Measurements from ENCODE around the gene EXPH5.
A peak's percentile ranks its signal among the peaks of the same experiment; 100 is the strongest.

Gene EXPH5

GRCh38 chr11:108597736-108598355 is 4.3 kb upstream of the EXPH5 start:
- H3K4me2 ChIP-seq (ENCODE audit: low read length, poor library complexity, severe bottlenecking) = no peak overlapping the region
- 89% methylated on average over 1 of the region's 5 CpGs for WGBS
- no peak overlapping the region for H3K27ac ChIP-seq (ENCODE audit: low read length, poor library complexity, severe bottlenecking)
- H3K79me1 ChIP-seq (replicated peaks; ENCODE audit: low read length, poor library complexity, severe bottlenecking) = no peaks in the 10 kb centered on the region
- no peaks in the 10 kb centered on the region for H3K9me3 ChIP-seq (ENCODE audit: control insufficient read depth, low read length)
- peaks cover 5% of the 10 kb centered on the region for H3K4me1 ChIP-seq (ENCODE audit: control insufficient read depth, insufficient read depth, low read depth, low read length)
- peaks cover 0 to 39% of the 10 kb centered on the region in 2 experiments for H3K27me3 ChIP-seq (ENCODE audit: control insufficient read depth in 1 of 2, insufficient read depth in 1 of 2, low read length in 2 of 2)
- peak; percentile 18 for DNase-seq
- H3K23ac ChIP-seq (ENCODE audit: low read length in 2 of 2) = no peak overlapping the region
- no peaks in the 10 kb centered on the region for H3K36me3 ChIP-seq (ENCODE audit: control insufficient read depth in 1 of 2, insufficient read depth in 2 of 2, low read depth in 1 of 2, low read length in 2 of 2)
- no peak overlapping the region for H2BK5ac ChIP-seq (ENCODE audit: low read depth, low read length, poor library complexity, severe bottlenecking)
- H2AFZ ChIP-seq (ENCODE audit: low read depth, low read length) = no peak overlapping the region
- H2AK5ac ChIP-seq (ENCODE audit: low read length, severe bottlenecking) = peak overlapping the region; percentile 75
- no peak overlapping the region for H2BK15ac ChIP-seq (ENCODE audit: low read depth, poor library complexity, severe bottlenecking)
- no peak overlapping the region for H3K18ac ChIP-seq (ENCODE audit: low read depth in 1 of 2, low read length in 2 of 2)
- H3K14ac ChIP-seq (ENCODE audit: low read length in 2 of 2) = no peak overlapping the region
- no peak overlapping the region for H4K91ac ChIP-seq (ENCODE audit: low read length)
- H3K4ac ChIP-seq (ENCODE audit: low read depth in 1 of 2, low read length in 2 of 2) = no peak overlapping the region
- H2BK120ac ChIP-seq (ENCODE audit: low read depth, low read length) = no peak overlapping the region
- H2BK12ac ChIP-seq (ENCODE audit: low read length in 2 of 2) = no peak overlapping the region
- H3K4me3 ChIP-seq (ENCODE audit: insufficient read depth in 1 of 2, low read depth in 1 of 2, low read length in 2 of 2) = no peak overlapping the region
- no peak overlapping the region for H4K8ac ChIP-seq (ENCODE audit: low read length)
- H3K9ac ChIP-seq (ENCODE audit: low read length) = no peak overlapping the region

- 50% methylated on average over 2 of the region's 2 CpGs for WGBS
- no peak overlapping the region for H3K18ac ChIP-seq (ENCODE audit: low read depth in 1 of 2, low read length in 2 of 2)
Observed at GRCh38 chr11:108596701-108597100, 3.1 kb upstream of the EXPH5 start.

GRCh38 chr11:108593923-108594434 is 411 bp upstream of the EXPH5 start:
- peak overlapping the region in 1 of 2 experiments; percentile 80 for H3K4me3 ChIP-seq (ENCODE audit: insufficient read depth in 1 of 2, low read depth in 1 of 2, low read length in 2 of 2)
- H2BK5ac ChIP-seq (ENCODE audit: low read depth, low read length, poor library complexity, severe bottlenecking) = no peak overlapping the region
- H3K4me2 ChIP-seq (ENCODE audit: low read length, poor library complexity, severe bottlenecking) = peak overlapping the region; percentile 81
- H2BK120ac ChIP-seq (ENCODE audit: low read depth, low read length) = no peak overlapping the region
- no peak for DNase-seq
- H3K23ac ChIP-seq (ENCODE audit: low read length in 2 of 2) = no peak overlapping the region
- 16% methylated on average over 4 of the region's 5 CpGs for WGBS
- no peak overlapping the region for H2BK12ac ChIP-seq (ENCODE audit: low read length in 2 of 2)
- H3K4me1 ChIP-seq (ENCODE audit: control insufficient read depth, insufficient read depth, low read depth, low read length) = peaks cover 5% of the 10 kb centered on the region
- peaks cover 2% of the 10 kb centered on the region for H3K79me1 ChIP-seq (replicated peaks; ENCODE audit: low read length, poor library complexity, severe bottlenecking)
- H3K27ac ChIP-seq (ENCODE audit: low read length, poor library complexity, severe bottlenecking) = no peak overlapping the region
- no peak overlapping the region for H2AFZ ChIP-seq (ENCODE audit: low read depth, low read length)
- H3K27me3 ChIP-seq (ENCODE audit: control insufficient read depth in 1 of 2, insufficient read depth in 1 of 2, low read length in 2 of 2) = peaks cover 0 to 55% of the 10 kb centered on the region in 2 experiments
- H2BK15ac ChIP-seq (ENCODE audit: low read depth, poor library complexity, severe bottlenecking) = no peak overlapping the region
- no peak overlapping the region for H4K91ac ChIP-seq (ENCODE audit: low read length)
- H4K8ac ChIP-seq (ENCODE audit: low read length) = no peak overlapping the region
- H3K18ac ChIP-seq (ENCODE audit: low read depth in 1 of 2, low read length in 2 of 2) = no peak overlapping the region
- no peak overlapping the region for H2AK5ac ChIP-seq (ENCODE audit: low read length, severe bottlenecking)
- no peaks in the 10 kb centered on the region for H3K9me3 ChIP-seq (ENCODE audit: control insufficient read depth, low read length)
- H3K9ac ChIP-seq (ENCODE audit: low read length) = no peak overlapping the region
- H3K14ac ChIP-seq (ENCODE audit: low read length in 2 of 2) = no peak overlapping the region
- no peak overlapping the region for H3K4ac ChIP-seq (ENCODE audit: low read depth in 1 of 2, low read length in 2 of 2)
- H3K36me3 ChIP-seq (ENCODE audit: control insufficient read depth in 1 of 2, insufficient read depth in 2 of 2, low read depth in 1 of 2, low read length in 2 of 2) = no peaks in the 10 kb centered on the region

More at GRCh38 chr11:108596701-108597100, 3.1 kb upstream of the EXPH5 start:
- Histone ChIP-seq H3K4me3 (ENCODE audit: insufficient read depth in 1 of 2, low read depth in 1 of 2, low read length in 2 of 2) (no peak overlapping the region), H3K9me3 (ENCODE audit: control insufficient read depth, low read length) (no peaks in the 10 kb centered on the region), H2BK120ac (ENCODE audit: low read depth, low read length) (no peak overlapping the region), H2AFZ (ENCODE audit: low read depth, low read length) (no peak overlapping the region), H3K79me1 (replicated peaks; ENCODE audit: low read length, poor library complexity, severe bottlenecking) (peaks cover 2% of the 10 kb centered on the region), H3K27ac (ENCODE audit: low read length, poor library complexity, severe bottlenecking) (no peak overlapping the region), H3K9ac (ENCODE audit: low read length) (no peak overlapping the region), H3K14ac (ENCODE audit: low read length in 2 of 2) (no peak overlapping the region), H3K36me3 (ENCODE audit: control insufficient read depth in 1 of 2, insufficient read depth in 2 of 2, low read depth in 1 of 2, low read length in 2 of 2) (no peaks in the 10 kb centered on the region), H2BK5ac (ENCODE audit: low read depth, low read length, poor library complexity, severe bottlenecking) (no peak overlapping the region), H3K4ac (ENCODE audit: low read depth in 1 of 2, low read length in 2 of 2) (no peak overlapping the region), H2BK12ac (ENCODE audit: low read length in 2 of 2) (no peak overlapping the region), H3K4me2 (ENCODE audit: low read length, poor library complexity, severe bottlenecking) (no peak overlapping the region), H2AK5ac (ENCODE audit: low read length, severe bottlenecking) (peak overlapping the region; percentile 13), H3K27me3 (ENCODE audit: control insufficient read depth in 1 of 2, insufficient read depth in 1 of 2, low read length in 2 of 2) (peaks cover 0 to 50% of the 10 kb centered on the region in 2 experiments), H4K8ac (ENCODE audit: low read length) (no peak overlapping the region), H2BK15ac (ENCODE audit: low read depth, poor library complexity, severe bottlenecking) (no peak overlapping the region), H3K23ac (ENCODE audit: low read length in 2 of 2) (no peak overlapping the region), H4K91ac (ENCODE audit: low read length) (no peak overlapping the region), H3K4me1 (ENCODE audit: control insufficient read depth, insufficient read depth, low read depth, low read length) (peaks cover 6% of the 10 kb centered on the region)
- no peak for DNase-seq

- H2BK5ac ChIP-seq (ENCODE audit: low read depth, low read length, poor library complexity, severe bottlenecking) = no peak overlapping the region
- WGBS = 3% methylated on average over 30 of the region's 43 CpGs
Observed at GRCh38 chr11:108592591-108593213, 866 bp downstream of the EXPH5 start.

More at GRCh38 chr11:108592591-108593213, 866 bp downstream of the EXPH5 start:
- H3K27me3 ChIP-seq (ENCODE audit: control insufficient read depth in 1 of 2, insufficient read depth in 1 of 2, low read length in 2 of 2) = peaks cover 0 to 50% of the 10 kb centered on the region in 2 experiments
- H3K27ac ChIP-seq (ENCODE audit: low read length, poor library complexity, severe bottlenecking) = no peak overlapping the region
- no peak overlapping the region for H3K23ac ChIP-seq (ENCODE audit: low read length in 2 of 2)
- no peak overlapping the region for H2BK12ac ChIP-seq (ENCODE audit: low read length in 2 of 2)
- no peak overlapping the region for H4K91ac ChIP-seq (ENCODE audit: low read length)
- H3K4ac ChIP-seq (ENCODE audit: low read depth in 1 of 2, low read length in 2 of 2) = no peak overlapping the region
- DNase-seq = peak; percentile 21
- peak overlapping the region in 1 of 2 experiments; percentile 66 for H3K18ac ChIP-seq (ENCODE audit: low read depth in 1 of 2, low read length in 2 of 2)
- H3K36me3 ChIP-seq (ENCODE audit: control insufficient read depth in 1 of 2, insufficient read depth in 2 of 2, low read depth in 1 of 2, low read length in 2 of 2) = no peaks in the 10 kb centered on the region
- H3K4me2 ChIP-seq (ENCODE audit: low read length, poor library complexity, severe bottlenecking) = peak overlapping the region; percentile 81
- H3K4me3 ChIP-seq (ENCODE audit: insufficient read depth in 1 of 2, low read depth in 1 of 2, low read length in 2 of 2) = peak overlapping the region; percentile 71 to 80
- peak overlapping the region; percentile 16 for H2AFZ ChIP-seq (ENCODE audit: low read depth, low read length)
- peaks cover 5% of the 10 kb centered on the region for H3K4me1 ChIP-seq (ENCODE audit: control insufficient read depth, insufficient read depth, low read depth, low read length)
- peak overlapping the region; percentile 69 for H4K8ac ChIP-seq (ENCODE audit: low read length)
- H3K79me1 ChIP-seq (replicated peaks; ENCODE audit: low read length, poor library complexity, severe bottlenecking) = peaks cover 2% of the 10 kb centered on the region
- no peak overlapping the region for H3K14ac ChIP-seq (ENCODE audit: low read length in 2 of 2)
- H3K9ac ChIP-seq (ENCODE audit: low read length) = peak overlapping the region; percentile 20
- no peaks in the 10 kb centered on the region for H3K9me3 ChIP-seq (ENCODE audit: control insufficient read depth, low read length)
- H2BK120ac ChIP-seq (ENCODE audit: low read depth, low read length) = peak overlapping the region; percentile 40
- peak overlapping the region; percentile 48 for H2BK15ac ChIP-seq (ENCODE audit: low read depth, poor library complexity, severe bottlenecking)
- H2AK5ac ChIP-seq (ENCODE audit: low read length, severe bottlenecking) = no peak overlapping the region

Measured in mesenchymal stem cell (in vitro differentiated cells and primary cell).